SK-N-SH (cell line): ENCODE results near the gene ZCCHC17.

ENCODE experiments used
- NRF1 ChIP-seq: IDR thresholded peaks from 2 replicates; pipeline ENCODE4 v1.6.1; 2012; ENCODE audit warnings: low read depth, mild to moderate bottlenecking, low read length
- RCOR1 ChIP-seq: fragments of 150-350 bp; IDR thresholded peaks from 2 replicates; pipeline ENCODE4 v1.6.1; 2017; ENCODE audit warnings: antibody characterized with exemption, low read length
- SIN3A ChIP-seq: IDR thresholded peaks from 2 replicates; pipeline ENCODE4 v1.6.1; 2012; ENCODE audit warnings: low read depth, mild to moderate bottlenecking, low read length, moderate library complexity, borderline replicate concordance
- TF ChIP-seq, protein P1 (sequence below): fragments of 200-600 bp; sonication (generic); IDR thresholded peaks from 2 replicates; pipeline ENCODE4 v1.6.1; 2017; ENCODE audit warnings: antibody characterized with exemption, mild to moderate bottlenecking, moderate library complexity
- TF ChIP-seq, protein P2 (sequence below): IDR thresholded peaks from 2 replicates; pipeline ENCODE4 v1.6.1; 2012; ENCODE audit warnings: mild to moderate bottlenecking, low read depth, low read length, moderate library complexity
- TF ChIP-seq, protein P3 (sequence below): IDR thresholded peaks from 2 replicates; pipeline ENCODE4; 2012

DNA sequence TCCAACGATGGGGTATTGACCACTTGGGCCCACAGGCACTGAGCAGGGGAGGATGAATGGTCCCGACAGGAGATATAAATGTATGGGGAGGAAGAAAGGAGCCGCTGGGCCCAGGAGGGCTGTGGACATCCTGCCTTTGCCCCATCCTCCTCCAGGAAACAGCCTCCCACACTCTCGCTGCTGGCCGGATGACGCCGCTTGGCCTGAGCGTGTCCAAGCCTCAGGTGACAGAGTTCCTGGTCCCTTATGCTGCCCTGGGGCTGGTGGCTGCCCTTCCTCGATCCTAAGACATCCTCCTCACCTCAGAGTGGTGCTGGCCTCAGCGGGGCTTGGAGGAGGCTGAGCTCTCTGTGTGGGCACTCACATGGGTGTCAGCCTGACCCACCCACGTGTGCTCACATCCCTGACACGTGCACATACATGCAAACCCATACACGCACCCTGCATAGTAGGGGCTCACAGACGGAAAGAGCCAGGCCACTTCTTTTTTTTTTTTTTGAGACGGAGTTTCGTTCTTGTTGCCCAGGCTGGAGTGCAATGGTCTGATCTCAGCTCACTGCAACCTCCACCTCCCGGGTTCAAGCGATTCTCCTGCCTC lies 110.3 kb downstream of the ZCCHC17 start:
- TF ChIP-seq, protein P1, sequence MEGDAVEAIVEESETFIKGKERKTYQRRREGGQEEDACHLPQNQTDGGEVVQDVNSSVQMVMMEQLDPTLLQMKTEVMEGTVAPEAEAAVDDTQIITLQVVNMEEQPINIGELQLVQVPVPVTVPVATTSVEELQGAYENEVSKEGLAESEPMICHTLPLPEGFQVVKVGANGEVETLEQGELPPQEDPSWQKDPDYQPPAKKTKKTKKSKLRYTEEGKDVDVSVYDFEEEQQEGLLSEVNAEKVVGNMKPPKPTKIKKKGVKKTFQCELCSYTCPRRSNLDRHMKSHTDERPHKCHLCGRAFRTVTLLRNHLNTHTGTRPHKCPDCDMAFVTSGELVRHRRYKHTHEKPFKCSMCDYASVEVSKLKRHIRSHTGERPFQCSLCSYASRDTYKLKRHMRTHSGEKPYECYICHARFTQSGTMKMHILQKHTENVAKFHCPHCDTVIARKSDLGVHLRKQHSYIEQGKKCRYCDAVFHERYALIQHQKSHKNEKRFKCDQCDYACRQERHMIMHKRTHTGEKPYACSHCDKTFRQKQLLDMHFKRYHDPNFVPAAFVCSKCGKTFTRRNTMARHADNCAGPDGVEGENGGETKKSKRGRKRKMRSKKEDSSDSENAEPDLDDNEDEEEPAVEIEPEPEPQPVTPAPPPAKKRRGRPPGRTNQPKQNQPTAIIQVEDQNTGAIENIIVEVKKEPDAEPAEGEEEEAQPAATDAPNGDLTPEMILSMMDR: no peak
- TF ChIP-seq RCOR1 (no peak), SIN3A (no peak), NRF1 (no peak)
- TF ChIP-seq, protein P2, sequence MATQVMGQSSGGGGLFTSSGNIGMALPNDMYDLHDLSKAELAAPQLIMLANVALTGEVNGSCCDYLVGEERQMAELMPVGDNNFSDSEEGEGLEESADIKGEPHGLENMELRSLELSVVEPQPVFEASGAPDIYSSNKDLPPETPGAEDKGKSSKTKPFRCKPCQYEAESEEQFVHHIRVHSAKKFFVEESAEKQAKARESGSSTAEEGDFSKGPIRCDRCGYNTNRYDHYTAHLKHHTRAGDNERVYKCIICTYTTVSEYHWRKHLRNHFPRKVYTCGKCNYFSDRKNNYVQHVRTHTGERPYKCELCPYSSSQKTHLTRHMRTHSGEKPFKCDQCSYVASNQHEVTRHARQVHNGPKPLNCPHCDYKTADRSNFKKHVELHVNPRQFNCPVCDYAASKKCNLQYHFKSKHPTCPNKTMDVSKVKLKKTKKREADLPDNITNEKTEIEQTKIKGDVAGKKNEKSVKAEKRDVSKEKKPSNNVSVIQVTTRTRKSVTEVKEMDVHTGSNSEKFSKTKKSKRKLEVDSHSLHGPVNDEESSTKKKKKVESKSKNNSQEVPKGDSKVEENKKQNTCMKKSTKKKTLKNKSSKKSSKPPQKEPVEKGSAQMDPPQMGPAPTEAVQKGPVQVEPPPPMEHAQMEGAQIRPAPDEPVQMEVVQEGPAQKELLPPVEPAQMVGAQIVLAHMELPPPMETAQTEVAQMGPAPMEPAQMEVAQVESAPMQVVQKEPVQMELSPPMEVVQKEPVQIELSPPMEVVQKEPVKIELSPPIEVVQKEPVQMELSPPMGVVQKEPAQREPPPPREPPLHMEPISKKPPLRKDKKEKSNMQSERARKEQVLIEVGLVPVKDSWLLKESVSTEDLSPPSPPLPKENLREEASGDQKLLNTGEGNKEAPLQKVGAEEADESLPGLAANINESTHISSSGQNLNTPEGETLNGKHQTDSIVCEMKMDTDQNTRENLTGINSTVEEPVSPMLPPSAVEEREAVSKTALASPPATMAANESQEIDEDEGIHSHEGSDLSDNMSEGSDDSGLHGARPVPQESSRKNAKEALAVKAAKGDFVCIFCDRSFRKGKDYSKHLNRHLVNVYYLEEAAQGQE: no peak
- TF ChIP-seq, protein P3, sequence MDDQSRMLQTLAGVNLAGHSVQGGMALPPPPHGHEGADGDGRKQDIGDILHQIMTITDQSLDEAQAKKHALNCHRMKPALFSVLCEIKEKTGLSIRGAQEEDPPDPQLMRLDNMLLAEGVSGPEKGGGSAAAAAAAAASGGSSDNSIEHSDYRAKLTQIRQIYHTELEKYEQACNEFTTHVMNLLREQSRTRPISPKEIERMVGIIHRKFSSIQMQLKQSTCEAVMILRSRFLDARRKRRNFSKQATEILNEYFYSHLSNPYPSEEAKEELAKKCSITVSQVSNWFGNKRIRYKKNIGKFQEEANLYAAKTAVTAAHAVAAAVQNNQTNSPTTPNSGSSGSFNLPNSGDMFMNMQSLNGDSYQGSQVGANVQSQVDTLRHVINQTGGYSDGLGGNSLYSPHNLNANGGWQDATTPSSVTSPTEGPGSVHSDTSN: no peak
